ENCODE data around the gene AGMO.
"Not testable (repeated sequence)": the region's sequence is repeated elsewhere in the genome, so short reads cannot be mapped to it uniquely, and the experiment has no call there.

Gene AGMO

DNA sequence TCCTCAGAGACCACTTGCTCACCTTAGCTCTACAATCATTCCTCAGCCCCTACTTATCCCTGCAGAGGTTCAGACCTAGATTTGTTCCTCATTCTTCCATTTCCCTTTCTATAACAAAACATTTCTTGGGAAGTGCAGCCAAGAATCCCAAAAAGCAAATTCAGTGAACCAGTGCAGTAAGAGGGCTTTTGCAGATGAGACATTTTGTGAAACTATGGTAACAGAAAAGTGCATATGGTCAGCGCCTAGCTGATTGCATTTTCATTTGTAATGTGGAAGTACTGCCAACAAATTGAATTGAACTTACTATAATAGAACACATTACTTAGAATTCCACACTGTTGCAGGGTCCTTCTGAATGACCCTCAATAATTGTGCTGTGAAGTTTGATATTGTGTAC lies 18.6 kb downstream of the AGMO start:
- no peak for TF ChIP-seq CTCF (IDR thresholded peaks at IDR 0.05; ENCODE audit: low read length, missing control alignments)

DNA sequence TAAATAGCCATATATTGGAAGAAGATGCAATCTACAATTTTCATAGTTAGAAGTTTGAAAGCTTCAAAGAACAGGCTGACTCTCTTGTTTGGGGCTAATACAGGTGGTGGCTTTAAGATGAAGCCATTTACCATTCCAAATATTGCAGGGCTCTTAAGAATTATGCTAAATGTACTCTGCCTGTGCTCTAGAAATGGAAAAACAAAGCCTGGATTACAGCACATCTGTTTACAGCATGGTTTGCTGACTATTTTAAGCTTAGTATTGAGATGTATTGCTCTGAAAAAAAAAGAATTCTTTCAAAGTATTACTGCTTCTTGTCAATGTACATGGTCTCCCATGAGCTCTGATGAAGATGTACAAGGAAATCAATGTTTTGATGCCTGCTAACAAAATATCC lies 34.2 kb downstream of the AGMO start:
- no peak for TF ChIP-seq CTCF (IDR thresholded peaks at IDR 0.05; ENCODE audit: low read length, missing control alignments)
- DNase-seq (ENCODE audit: low read depth), result no peak
- no peak overlapping the region for H3K4me3 ChIP-seq (replicated peaks; ENCODE audit: low read depth, low read length)

More for the DNA sequence above, 18.6 kb downstream of the AGMO start:
- no peak overlapping the region for H3K4me3 ChIP-seq (replicated peaks; ENCODE audit: low read depth, low read length)
- DNase-seq (ENCODE audit: low read depth), result no peak

GRCh38 chr7:15525652-15526263 lies 36.1 kb downstream of the AGMO start:
- no peak overlapping the region for H3K4me3 ChIP-seq (replicated peaks; ENCODE audit: low read depth, low read length)
- no peak for TF ChIP-seq CTCF (IDR thresholded peaks at IDR 0.05; ENCODE audit: low read length, missing control alignments)
- DNase-seq (ENCODE audit: low read depth), result no peak

- DNase-seq (ENCODE audit: low read depth), result no peak
- H3K4me3 ChIP-seq (replicated peaks; ENCODE audit: low read depth, low read length), result no peak overlapping the region
- TF ChIP-seq CTCF (IDR thresholded peaks at IDR 0.05; ENCODE audit: low read length, missing control alignments), result peak; percentile 14
Observed at GRCh38 chr7:15524077-15524476, 37.7 kb downstream of the AGMO start.

- DNase-seq (ENCODE audit: low read depth), result not testable (repeated sequence)
Observed at GRCh38 chr7:15517865-15518264, 44.0 kb downstream of the AGMO start.

DNA sequence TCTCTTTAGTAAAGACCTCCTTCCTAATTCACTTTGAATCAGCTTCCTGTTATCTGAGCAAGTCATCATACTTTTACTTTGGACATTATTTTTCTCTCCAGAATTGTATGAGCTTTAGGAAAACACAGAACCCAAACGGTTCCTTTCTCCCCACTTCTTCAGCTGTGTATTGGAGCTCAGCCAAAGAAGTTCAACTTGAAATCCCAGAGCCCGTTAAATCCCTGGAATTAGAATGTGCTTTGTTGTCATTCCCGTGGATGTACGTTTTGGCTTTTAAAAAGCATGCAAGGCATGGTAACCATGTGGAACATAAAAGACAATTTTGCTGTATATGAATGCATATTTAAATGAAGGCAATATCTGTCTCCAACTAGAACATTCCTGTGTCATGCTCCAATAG lies 46.6 kb downstream of the AGMO start:
- DNase-seq (ENCODE audit: low read depth), result peak; percentile 16
- no peak for TF ChIP-seq CTCF (IDR thresholded peaks at IDR 0.05; ENCODE audit: low read length, missing control alignments)
- H3K4me3 ChIP-seq (replicated peaks; ENCODE audit: low read depth, low read length), result no peak overlapping the region

More at GRCh38 chr7:15517865-15518264, 44.0 kb downstream of the AGMO start:
- H3K4me3 ChIP-seq (replicated peaks; ENCODE audit: low read depth, low read length), result not testable (repeated sequence)

GRCh38 chr7:15508258-15508657 lies 53.6 kb downstream of the AGMO start:
- peak; percentile 33 for DNase-seq (ENCODE audit: low read depth)
- no peak overlapping the region for H3K4me3 ChIP-seq (replicated peaks; ENCODE audit: low read depth, low read length)
- no peak for TF ChIP-seq CTCF (IDR thresholded peaks at IDR 0.05; ENCODE audit: low read length, missing control alignments)
